IMR-90 (cell line): ENCODE measurements around the gene DUSP8. TPM values are rescaled to one million over a fixed set of nuclear protein-coding genes. Genes with fewer than 3 reads are reported as not detected.
A peak's percentile ranks its signal among the peaks of the same experiment; 100 is the strongest.

Source experiments
- ATAC-seq: fragments of 200-7000 bp; cut with Tn5 transposase; 2 replicates; pipeline ENCODE4 v1.9.1; 2020; ENCODE audit warnings: low read depth, mild to moderate bottlenecking, moderate library complexity
- BruUV-seq: library from RNA; stranded (reverse); fragments of 400-500 nt; replicated peaks from 2 replicates; lab custom pipeline; 2021; lab: Mats Ljungman, UMichigan
- CTCF ChIA-PET: fragments of 300-600 bp; formaldehyde crosslinking; extraction: SDS; loops from one replicate; lab custom pipeline; 2021; ENCODE audit warnings: antibody characterized with exemption; lab: Yijun Ruan, JAX
- POLR2A ChIA-PET: fragments of 300-600 bp; sonication (Branson Sonifier 250); formaldehyde crosslinking; loops from one replicate; lab custom pipeline; 2022; ENCODE audit warnings: antibody characterized with exemption; ENCODE audit not compliant: unreplicated experiment; lab: Charles Lee
- DNase-seq: peaks from one replicate; pipeline ENCODE4 v3.0.0; 2013
- H2AFZ ChIP-seq: replicated peaks from 2 replicates; pipeline ENCODE3; 2013; ENCODE audit warnings: low read length, mild to moderate bottlenecking; ENCODE audit not compliant: poor library complexity
- H2AK5ac ChIP-seq: 2 replicates; pipeline ENCODE4 v1.6.1; 2013; ENCODE audit warnings: low read depth, low read length, inconsistent platforms
- H2AK9ac ChIP-seq: replicated peaks from 2 replicates; pipeline ENCODE3; 2013; ENCODE audit warnings: mild to moderate bottlenecking, low read depth, low read length, moderate library complexity; ENCODE audit not compliant: poor library complexity
- H2BK120ac ChIP-seq: 2 replicates; pipeline ENCODE4 v1.6.1; 2013; ENCODE audit warnings: low read depth, low read length, inconsistent platforms
- H2BK15ac ChIP-seq: 3 replicates; pipeline ENCODE4 v1.6.1; 2013; ENCODE audit warnings: low read depth, low read length, inconsistent platforms
- H2BK20ac ChIP-seq: 2 replicates; pipeline ENCODE4 v1.6.1; 2013; ENCODE audit warnings: low read depth, mild to moderate bottlenecking, inconsistent platforms, low read length, moderate library complexity
- H2BK5ac ChIP-seq: 2 replicates; pipeline ENCODE4 v1.6.1; 2013; ENCODE audit warnings: mild to moderate bottlenecking, low read depth, low read length, inconsistent platforms; ENCODE audit not compliant: poor library complexity, severe bottlenecking
- H3K14ac ChIP-seq: replicated peaks from 2 replicates; pipeline ENCODE4 v1.6.1; 2013; ENCODE audit warnings: low read depth, low read length, inconsistent platforms
- H3K18ac ChIP-seq: 2 replicates; pipeline ENCODE4 v1.6.1; 2013; ENCODE audit warnings: low read depth, low read length, control low read depth
- H3K23ac ChIP-seq: 2 replicates; pipeline ENCODE4 v1.6.1; 2013; ENCODE audit warnings: low read depth, low read length, inconsistent platforms
- H3K27ac ChIP-seq: 2 replicates; pipeline ENCODE4 v1.5.1; 2013; ENCODE audit warnings: mild to moderate bottlenecking, control low read depth, low read length; ENCODE audit not compliant: insufficient read depth
- H3K27me3 ChIP-seq: 2 replicates; pipeline ENCODE4 v1.6.1; 2013; ENCODE audit warnings: low read length; ENCODE audit not compliant: control insufficient read depth, insufficient read depth
- H3K36me3 ChIP-seq: 2 replicates; pipeline ENCODE4 v1.6.1; 2013; ENCODE audit warnings: low read length, mixed read lengths; ENCODE audit not compliant: control insufficient read depth, insufficient read depth
- H3K4ac ChIP-seq: 2 replicates; pipeline ENCODE4 v1.6.1; 2013; ENCODE audit warnings: low read depth, low read length, inconsistent platforms
- H3K4me1 ChIP-seq: 2 replicates; pipeline ENCODE4 v1.6.1; 2013; ENCODE audit warnings: low read length, mixed read lengths; ENCODE audit not compliant: control insufficient read depth, insufficient read depth
- H3K4me2 ChIP-seq: 2 replicates; pipeline ENCODE4 v1.6.1; 2013; ENCODE audit warnings: low read depth, mild to moderate bottlenecking, control low read depth, low read length, moderate library complexity
- H3K4me3 ChIP-seq: 2 replicates; pipeline ENCODE4 v1.5.1; 2013; ENCODE audit warnings: low read depth, mild to moderate bottlenecking, control low read depth, low read length, moderate library complexity; ENCODE audit not compliant: insufficient read depth
- H3K56ac ChIP-seq: 2 replicates; pipeline ENCODE4 v1.6.1; 2013; ENCODE audit warnings: low read length, inconsistent platforms; ENCODE audit not compliant: insufficient read depth; ENCODE audit errors: extremely low read depth
- H3K79me1 ChIP-seq, 2 experiments: 2 replicates each; pipeline ENCODE4 v1.6.1; 2013; ENCODE audit warnings: low read length in 2 of 2, inconsistent platforms in 1 of 2, low read depth in 1 of 2
- H3K9ac ChIP-seq: 2 replicates; pipeline ENCODE4 v1.6.1; 2013; ENCODE audit warnings: low read depth, low read length, control low read depth
- H3K9me1 ChIP-seq: 2 replicates; pipeline ENCODE4 v1.6.1; 2013; ENCODE audit warnings: low read length, inconsistent platforms; ENCODE audit not compliant: insufficient read depth
- H3K9me3 ChIP-seq: 2 replicates; pipeline ENCODE4 v1.6.1; 2013; ENCODE audit warnings: low read length; ENCODE audit not compliant: control insufficient read depth, insufficient read depth
- H4K20me1 ChIP-seq: 2 replicates; pipeline ENCODE4 v1.6.1; 2013; ENCODE audit warnings: low read length, inconsistent platforms; ENCODE audit not compliant: insufficient read depth
- H4K5ac ChIP-seq: 2 replicates; pipeline ENCODE4 v1.6.1; 2013; ENCODE audit warnings: mild to moderate bottlenecking, low read depth, low read length, control low read depth
- H4K8ac ChIP-seq, 2 experiments: 2 replicates each; pipeline ENCODE4 v1.6.1; 2013; ENCODE audit warnings: low read depth in 2 of 2, low read length in 2 of 2, control low read depth in 1 of 2, inconsistent platforms in 1 of 2
- H4K91ac ChIP-seq: 2 replicates; pipeline ENCODE4 v1.6.1; 2013; ENCODE audit warnings: low read depth, low read length, inconsistent platforms; ENCODE audit not compliant: insufficient read depth
- BHLHE40 ChIP-seq: fragments of 150-350 bp; IDR thresholded peaks from 2 replicates; pipeline ENCODE4 v1.6.1; 2016; ENCODE audit warnings: mild to moderate bottlenecking, low read depth, low read length
- NFE2L2 ChIP-seq: fragments of 150-350 bp; IDR thresholded peaks from 2 replicates; pipeline ENCODE4 v1.6.1; 2016; ENCODE audit warnings: low read depth, mild to moderate bottlenecking, low read length
- RAD21 ChIP-seq: IDR thresholded peaks from 2 replicates; pipeline ENCODE4 v1.6.1; 2012; ENCODE audit warnings: low read length, improper control_type of control experiment
- WGBS, 2 experiments: methylation state at CpG; one replicate each; pipeline versions ENCODE4 v1.1.5 to v1.1.7; 2013; ENCODE audit warnings: missing lambda C conversion rate in 2 of 2; ENCODE audit not compliant: insufficient read length in 1 of 2; ENCODE audit errors: extremely low coverage in 2 of 2; 5-methylcytosine and 5-hydroxymethylcytosine counted together
- dilution Hi-C: fragments of 300-500 bp; cut with HindIII; formaldehyde crosslinking; loops from one replicate; pipeline ENCODE4 v1.14.3; 2018; ENCODE audit warnings: low sequenced_read_pairs; ENCODE audit not compliant: unreplicated experiment
- in situ Hi-C: fragments of 300-500 bp; cut with MboI; formaldehyde crosslinking; loops from 3 replicates; pipeline ENCODE4 v1.14.3; 2019; ENCODE audit warnings: low sequenced_read_pairs, inconsistent platforms, mixed read lengths
- intact Hi-C: fragments of 100-400 bp; cut with micrococcal nuclease; formaldehyde crosslinking; loops from 2 replicates; pipeline ENCODE4 v1.10.0; 2022
- polyA plus RNA-seq, 3 experiments: library from polyadenylated mRNA; depleted of rRNA; stranded (reverse); fragments of >200 nt; gene quantifications; 2 replicates each; pipeline ENCODE4 v1.2.3, GENCODE V29; 2012; ENCODE audit warnings: low replicate concordance in 1 of 3
- total RNA-seq: library from RNA; depleted of rRNA; stranded (reverse); fragments of >200 nt; gene quantifications from 2 replicates; pipeline ENCODE4 v1.2.3, GENCODE V29; 2012
- TF ChIP-seq, protein P1 (sequence below): conservative IDR thresholded peaks from 2 replicates; pipeline ENCODE4 v1.5.1; 2012; ENCODE audit warnings: mild to moderate bottlenecking, low read depth, low read length, improper control_type of control experiment
- TF ChIP-seq, protein P2 (sequence below): fragments of 150-350 bp; IDR thresholded peaks from 2 replicates; pipeline ENCODE4 v1.6.1; 2016; ENCODE audit warnings: low read depth, mild to moderate bottlenecking, low read length, moderate library complexity, borderline replicate concordance

Gene DUSP8
- total and polyA plus RNA-seq, 2 of the 4 experiments (the other 2 are of a cell fraction): 0.72 to 4.2 TPM

DNA sequence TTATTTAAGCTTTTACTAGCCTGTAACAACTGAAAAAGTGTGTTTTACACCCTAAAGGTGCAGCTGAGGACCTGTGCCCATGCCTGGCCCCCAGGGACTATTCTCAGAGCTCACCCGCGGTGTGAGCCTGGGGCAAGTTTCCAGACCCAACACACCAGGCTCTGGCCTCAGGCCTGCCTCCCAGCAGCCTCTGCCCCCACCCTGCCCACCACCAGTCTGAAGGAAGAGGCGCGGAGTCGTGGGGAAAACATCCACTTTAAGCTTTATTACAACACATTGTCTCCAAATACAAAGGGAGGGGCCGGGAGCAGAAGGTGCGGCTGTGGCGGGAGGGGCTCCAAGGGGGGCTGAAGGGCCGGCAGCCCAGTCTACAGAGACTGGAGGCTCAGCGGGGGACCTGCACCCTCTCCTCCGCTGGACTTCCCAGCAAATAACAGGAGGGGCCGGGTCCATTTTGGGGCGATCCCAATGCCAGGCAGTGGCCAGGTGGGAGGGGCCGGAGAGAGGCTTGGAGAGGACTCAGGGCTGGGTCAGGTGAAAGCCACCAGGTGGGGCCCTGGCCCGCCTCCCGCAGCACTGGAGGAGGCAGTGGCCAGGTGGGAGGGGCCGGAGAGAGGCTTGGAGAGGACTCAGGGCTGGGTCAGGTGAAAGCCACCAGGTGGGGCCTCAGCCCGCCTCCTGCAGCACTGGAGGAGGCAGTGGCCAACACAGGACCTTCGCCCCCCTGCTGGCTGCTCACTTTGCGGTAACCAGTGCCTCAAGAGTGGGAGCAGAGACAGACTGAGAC, 18.1 kb downstream of the DUSP8 start:
- ATAC-seq: no peak

More for the DNA sequence above, 18.1 kb downstream of the DUSP8 start:
- Histone ChIP-seq H2AK5ac (no peak overlapping the region), H3K56ac (no peak overlapping the region), H3K9me1 (peaks cover 10% of the 10 kb centered on the region), H2BK15ac (no peak overlapping the region), H2BK5ac (no peak overlapping the region), H3K4me1 (peaks cover 11% of the 10 kb centered on the region), H3K27ac (no peak overlapping the region), H2BK20ac (no peak overlapping the region), H3K18ac (no peak overlapping the region), H4K91ac (no peak overlapping the region), H3K9me3 (no peaks in the 10 kb centered on the region), H3K23ac (no peak overlapping the region), H2AK9ac (peak overlapping the region; percentile 42), H3K27me3 (peaks cover 5% of the 10 kb centered on the region; the same call in 1 of the 2 replicates), H2AFZ (peak overlapping the region; percentile 5), H4K20me1 (peaks cover under 1% of the 10 kb centered on the region; the same call in 1 of the 2 replicates), H3K4ac (no peak overlapping the region), H4K8ac (no peak overlapping the region), H3K4me3 (no peak overlapping the region), H3K9ac (no peak overlapping the region), H4K5ac (no peak overlapping the region), H3K36me3 (peaks cover 6% of the 10 kb centered on the region; the same call in 1 of the 2 replicates), H2BK120ac (no peak overlapping the region), H3K4me2 (no peak overlapping the region), H3K79me1 (peaks cover 0 to 11% of the 10 kb centered on the region in 2 experiments; a peak in 1 of 4 replicates), H3K14ac (no peak overlapping the region)
- dilution Hi-C loops: no loop called here
- WGBS, 2 experiments: 20% methylated on average over 1 of the region's 20 CpGs; no CpG with 5 or more reads in 1 of the 2 experiments
- intact Hi-C loops: no loop called here
- no TSS peak for BruUV-seq
- no peak for DNase-seq
- CTCF ChIA-PET: interaction anchor here (0.6 to 0.9 kb wide), 2 partner anchors 13 to 24 kb away, joined by 3 to 7 read pairs; no protein-coding TSS in a partner anchor
- in situ Hi-C loops: no loop called here
- TF ChIP-seq, protein P1, sequence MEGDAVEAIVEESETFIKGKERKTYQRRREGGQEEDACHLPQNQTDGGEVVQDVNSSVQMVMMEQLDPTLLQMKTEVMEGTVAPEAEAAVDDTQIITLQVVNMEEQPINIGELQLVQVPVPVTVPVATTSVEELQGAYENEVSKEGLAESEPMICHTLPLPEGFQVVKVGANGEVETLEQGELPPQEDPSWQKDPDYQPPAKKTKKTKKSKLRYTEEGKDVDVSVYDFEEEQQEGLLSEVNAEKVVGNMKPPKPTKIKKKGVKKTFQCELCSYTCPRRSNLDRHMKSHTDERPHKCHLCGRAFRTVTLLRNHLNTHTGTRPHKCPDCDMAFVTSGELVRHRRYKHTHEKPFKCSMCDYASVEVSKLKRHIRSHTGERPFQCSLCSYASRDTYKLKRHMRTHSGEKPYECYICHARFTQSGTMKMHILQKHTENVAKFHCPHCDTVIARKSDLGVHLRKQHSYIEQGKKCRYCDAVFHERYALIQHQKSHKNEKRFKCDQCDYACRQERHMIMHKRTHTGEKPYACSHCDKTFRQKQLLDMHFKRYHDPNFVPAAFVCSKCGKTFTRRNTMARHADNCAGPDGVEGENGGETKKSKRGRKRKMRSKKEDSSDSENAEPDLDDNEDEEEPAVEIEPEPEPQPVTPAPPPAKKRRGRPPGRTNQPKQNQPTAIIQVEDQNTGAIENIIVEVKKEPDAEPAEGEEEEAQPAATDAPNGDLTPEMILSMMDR: no peak
- no peak for TF ChIP-seq RAD21
- no peak for TF ChIP-seq BHLHE40
- TF ChIP-seq NFE2L2: no peak
- TF ChIP-seq, protein P2, sequence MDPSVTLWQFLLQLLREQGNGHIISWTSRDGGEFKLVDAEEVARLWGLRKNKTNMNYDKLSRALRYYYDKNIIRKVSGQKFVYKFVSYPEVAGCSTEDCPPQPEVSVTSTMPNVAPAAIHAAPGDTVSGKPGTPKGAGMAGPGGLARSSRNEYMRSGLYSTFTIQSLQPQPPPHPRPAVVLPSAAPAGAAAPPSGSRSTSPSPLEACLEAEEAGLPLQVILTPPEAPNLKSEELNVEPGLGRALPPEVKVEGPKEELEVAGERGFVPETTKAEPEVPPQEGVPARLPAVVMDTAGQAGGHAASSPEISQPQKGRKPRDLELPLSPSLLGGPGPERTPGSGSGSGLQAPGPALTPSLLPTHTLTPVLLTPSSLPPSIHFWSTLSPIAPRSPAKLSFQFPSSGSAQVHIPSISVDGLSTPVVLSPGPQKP: no peak
- POLR2A ChIA-PET: no interaction called here
